ENCODE results near the gene FNTB.

The FNTB gene

DNA sequence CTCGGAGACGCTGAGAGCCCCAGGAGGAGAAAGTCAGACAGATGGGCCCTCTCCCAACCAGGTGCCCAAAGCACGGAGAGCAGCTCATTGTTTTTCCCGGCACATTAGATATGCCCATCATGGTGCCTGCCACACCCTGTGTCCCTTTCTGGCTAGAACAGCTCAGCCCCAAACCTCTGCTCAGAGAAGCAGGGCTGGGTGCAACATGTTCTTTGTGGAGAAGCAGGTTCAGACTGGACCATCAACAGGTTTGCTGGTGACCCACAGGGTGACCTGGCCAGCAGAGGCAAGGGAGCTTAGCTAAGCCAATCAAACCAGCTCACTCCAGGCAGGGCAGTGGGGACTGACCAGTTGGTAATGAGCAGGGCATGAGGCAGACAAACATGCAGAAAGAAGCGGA, 28.0 kb upstream of the FNTB start:
- TF ChIP-seq GATA2 (IDR thresholded peaks at IDR 0.05; ENCODE audit: low read depth, low read length), result no peak
- no peak for TF ChIP-seq GATA3 (IDR thresholded peaks at IDR 0.05; ENCODE audit: low read depth, low read length)

DNA sequence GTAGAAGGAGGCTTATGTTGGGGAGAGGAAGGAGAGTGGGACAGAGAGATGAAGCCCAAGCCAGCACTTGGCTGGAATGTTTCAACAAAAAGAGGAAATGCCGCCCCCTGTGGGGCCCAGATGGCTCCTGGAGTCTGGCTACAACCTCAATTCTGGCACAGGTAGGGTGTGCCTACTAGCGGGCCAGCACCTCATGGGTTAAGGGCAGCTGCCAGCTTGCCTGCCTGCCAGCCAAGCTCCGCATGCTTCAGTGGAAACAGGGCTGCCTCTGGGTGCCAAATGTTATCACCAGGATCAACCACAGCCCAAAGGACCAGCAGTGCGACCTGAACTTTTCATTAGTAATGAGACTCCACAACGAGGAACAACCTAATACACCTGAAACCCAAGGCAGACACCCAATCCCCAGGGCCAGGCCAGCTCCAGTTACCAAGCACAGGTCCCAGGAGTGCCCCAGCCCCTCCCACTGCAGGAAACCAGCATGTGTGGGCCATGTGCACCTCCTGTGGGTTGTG, 25.9 kb upstream of the FNTB start:
- TF ChIP-seq GATA2 (IDR thresholded peaks at IDR 0.05; ENCODE audit: low read depth, low read length) (peak; percentile 68), GATA3 (IDR thresholded peaks at IDR 0.05; ENCODE audit: low read depth, low read length) (no peak)

DNA sequence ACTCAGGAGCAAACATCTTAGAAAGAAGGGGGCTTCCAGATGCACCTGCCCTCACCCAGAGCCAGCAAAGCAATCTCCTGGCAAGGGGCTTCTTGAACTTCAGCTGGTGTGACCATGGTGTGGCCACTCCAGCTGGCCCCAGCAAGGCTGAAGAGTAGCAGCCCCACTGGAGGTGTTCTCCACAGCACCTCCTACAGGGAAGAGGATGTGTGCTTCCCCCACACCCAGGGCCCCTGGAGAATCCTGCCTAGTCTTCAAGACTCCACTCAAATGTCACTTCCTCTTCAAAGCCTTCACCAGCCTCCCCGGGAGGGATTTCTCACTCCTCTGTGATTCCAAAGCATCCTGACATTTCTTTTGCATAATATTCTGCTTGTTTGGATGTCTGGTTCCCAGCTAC, 23.1 kb upstream of the FNTB start:
- TF ChIP-seq GATA2 (IDR thresholded peaks at IDR 0.05; ENCODE audit: low read depth, low read length) (no peak), GATA3 (IDR thresholded peaks at IDR 0.05; ENCODE audit: low read depth, low read length) (no peak)

DNA sequence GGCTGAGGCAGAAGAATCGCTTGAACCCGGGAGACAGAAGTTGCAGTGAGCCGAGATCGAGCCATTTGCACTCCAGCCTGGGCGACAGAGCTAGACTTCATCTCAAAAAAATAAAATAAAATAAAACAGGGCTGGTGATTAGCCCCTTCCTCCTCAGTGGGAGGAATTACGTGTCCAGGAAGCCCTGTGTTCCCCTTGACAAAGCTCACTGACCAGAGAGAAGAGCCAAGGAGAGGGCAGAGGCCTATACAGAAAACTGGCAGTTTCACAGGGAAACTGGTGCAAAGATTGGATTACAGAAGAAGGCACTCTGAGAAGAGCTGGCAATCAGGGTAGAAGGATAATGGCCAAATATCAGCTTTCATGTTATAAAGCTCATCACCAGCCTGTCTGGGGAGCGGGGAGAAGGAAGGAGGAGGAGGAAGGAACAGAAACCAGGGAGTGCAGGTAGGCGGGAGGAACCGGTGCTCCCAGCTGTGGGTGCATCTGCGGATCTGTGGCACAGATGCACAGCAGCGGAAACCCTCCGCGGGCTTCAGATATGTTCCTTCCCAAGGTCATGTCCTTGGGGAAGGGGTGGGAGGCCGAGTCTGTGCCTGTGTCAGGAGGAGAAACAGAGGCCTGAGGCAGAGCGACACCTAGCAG, 21.2 kb upstream of the FNTB start:
- TF ChIP-seq GATA3 (IDR thresholded peaks at IDR 0.05; ENCODE audit: low read depth, low read length) (no peak), GATA2 (IDR thresholded peaks at IDR 0.05; ENCODE audit: low read depth, low read length) (no peak)

DNA sequence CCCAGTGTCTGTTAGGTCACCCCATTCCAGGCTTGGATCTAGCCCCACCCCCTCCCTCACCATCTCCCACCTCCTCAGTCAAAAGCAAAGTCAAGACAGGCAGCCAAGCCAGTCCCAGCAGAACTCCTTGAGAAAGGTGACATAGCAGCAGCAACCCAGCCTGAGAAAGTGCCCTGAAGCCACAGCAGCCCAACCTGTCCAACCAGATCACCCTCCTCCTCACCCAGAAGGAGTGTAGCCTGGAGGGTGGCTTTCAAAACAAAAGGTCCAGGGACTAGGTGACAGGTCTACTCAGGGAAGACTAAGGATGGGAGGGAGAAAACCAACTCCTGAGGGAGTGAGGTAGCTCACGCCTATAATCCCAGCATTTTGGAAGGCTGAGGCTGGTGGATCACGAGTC, 19.7 kb upstream of the FNTB start:
- no peak for TF ChIP-seq GATA2 (IDR thresholded peaks at IDR 0.05; ENCODE audit: low read depth, low read length)
- TF ChIP-seq GATA3 (IDR thresholded peaks at IDR 0.05; ENCODE audit: low read depth, low read length), result no peak

DNA sequence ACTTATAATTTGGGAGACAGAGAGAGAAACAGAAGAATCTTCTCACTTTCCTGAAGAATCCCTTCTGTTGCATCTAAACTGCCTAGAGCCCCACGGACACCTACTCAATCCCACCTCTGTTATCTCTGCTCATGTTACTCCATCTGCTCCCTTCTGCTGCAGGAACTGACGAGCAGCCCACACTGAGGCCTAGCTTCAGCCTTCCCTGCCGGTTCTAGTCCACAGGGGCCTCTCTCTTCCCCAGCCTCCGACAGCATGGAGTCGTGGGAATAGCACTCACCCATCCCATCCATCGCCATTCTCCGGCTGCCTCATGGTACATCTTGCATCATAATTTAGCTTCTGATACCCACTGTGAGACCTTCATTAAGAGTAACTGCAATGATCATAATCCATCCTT, 18.5 kb upstream of the FNTB start:
- no peak for TF ChIP-seq GATA2 (IDR thresholded peaks at IDR 0.05; ENCODE audit: low read depth, low read length)

DNA sequence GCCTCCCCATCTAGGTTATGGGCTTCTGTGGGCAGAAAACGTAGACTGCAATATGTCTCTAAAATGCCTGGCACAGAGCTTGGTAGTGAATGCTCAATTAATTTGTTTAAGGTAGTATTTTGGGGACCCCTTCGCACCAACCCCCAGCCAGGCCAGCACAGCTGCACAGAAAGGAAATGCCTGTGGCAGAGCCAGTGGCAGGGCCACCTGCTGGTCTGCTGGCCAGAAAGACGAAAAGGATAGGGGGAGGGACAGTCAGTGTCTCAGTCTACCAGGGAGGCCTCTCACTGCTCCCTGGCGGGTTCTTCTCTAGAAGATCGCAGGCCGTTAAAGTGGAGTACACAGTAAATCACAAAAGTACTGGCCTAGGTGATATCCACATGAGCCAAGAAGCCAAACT, 18.0 kb upstream of the FNTB start:
- TF ChIP-seq GATA3 (IDR thresholded peaks at IDR 0.05; ENCODE audit: low read depth, low read length), result no peak
- TF ChIP-seq GATA2 (IDR thresholded peaks at IDR 0.05; ENCODE audit: low read depth, low read length), result no peak

DNA sequence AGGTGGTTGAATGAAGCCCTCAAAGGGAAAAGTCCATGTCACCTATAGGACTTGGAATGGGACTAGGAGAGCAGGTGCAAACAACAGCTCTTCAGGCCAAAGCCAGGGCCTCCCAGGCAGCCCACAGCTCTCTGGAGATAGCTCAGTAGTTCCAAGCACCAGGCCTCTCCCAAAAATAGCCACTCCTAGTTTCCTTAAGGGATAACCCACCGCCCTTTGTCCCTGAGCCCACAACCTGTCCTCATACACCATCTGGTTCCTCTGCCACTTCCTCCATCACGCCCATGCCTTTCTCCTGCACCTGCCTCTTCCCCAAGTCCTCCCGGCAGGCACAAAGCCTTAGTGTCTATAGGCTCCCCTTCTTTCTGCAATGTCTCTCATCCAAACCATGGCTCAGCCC, 16.7 kb upstream of the FNTB start:
- TF ChIP-seq GATA2 (IDR thresholded peaks at IDR 0.05; ENCODE audit: low read depth, low read length), result no peak
- TF ChIP-seq GATA3 (IDR thresholded peaks at IDR 0.05; ENCODE audit: low read depth, low read length), result no peak

DNA sequence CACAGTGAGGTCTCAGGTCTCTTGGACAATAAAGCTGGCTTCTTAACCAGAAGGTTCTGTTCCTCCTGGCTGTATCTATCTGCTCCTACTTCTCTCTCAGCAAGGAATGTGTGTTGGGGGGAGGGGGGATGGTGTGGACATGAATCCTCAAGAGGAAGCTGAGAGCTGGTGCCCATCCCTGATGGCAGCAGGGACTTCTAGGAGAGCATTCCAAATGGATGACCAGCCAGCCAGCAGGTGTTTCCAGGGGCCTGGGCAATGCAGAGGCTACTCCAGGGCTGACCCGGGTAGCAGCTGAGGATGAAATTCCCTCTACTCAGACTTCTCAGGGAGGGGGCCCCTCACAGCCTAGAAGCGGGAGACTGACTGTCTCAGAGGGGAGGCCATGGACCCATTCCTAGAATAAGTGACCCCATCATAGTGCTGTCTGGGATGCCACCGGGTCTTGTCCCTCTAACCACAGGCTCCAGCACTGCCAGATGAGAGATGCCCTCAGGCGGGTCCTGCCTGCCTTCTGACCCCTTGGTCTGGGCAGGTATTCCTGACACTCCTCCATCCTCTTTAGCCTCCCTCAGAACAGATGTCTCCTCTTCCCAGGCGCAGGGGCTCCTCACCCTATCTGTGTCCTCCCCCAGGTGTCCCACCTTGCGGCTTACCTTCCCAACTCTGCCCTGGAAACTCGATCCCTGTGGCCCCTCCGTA, 15.8 kb upstream of the FNTB start:
- TF ChIP-seq GATA3 (IDR thresholded peaks at IDR 0.05; ENCODE audit: low read depth, low read length) (no peak), GATA2 (IDR thresholded peaks at IDR 0.05; ENCODE audit: low read depth, low read length) (no peak)

DNA sequence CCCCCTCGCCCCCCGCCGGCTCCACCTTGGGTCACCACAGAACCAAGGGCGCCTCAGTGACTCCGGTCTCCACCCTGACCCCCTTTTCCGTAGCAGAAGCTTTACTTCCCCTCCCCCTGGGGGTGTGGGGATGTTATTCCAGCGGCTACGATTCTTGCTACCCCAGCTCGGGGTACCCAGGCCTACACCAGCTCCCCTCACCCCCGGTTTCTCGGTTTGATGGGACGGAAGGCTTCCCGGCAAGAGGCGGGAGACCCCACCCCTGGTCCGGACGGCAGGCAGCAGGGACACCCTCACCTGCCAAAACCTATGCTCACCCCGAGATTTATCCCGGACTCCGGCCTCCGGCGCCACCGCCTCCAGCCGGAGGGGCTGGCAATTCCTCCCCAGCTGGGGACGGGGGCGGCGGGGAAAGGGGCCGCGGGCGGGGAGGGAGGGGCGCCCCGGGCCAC, 15.2 kb upstream of the FNTB start:
- TF ChIP-seq GATA3 (IDR thresholded peaks at IDR 0.05; ENCODE audit: low read depth, low read length) (no peak), GATA2 (IDR thresholded peaks at IDR 0.05; ENCODE audit: low read depth, low read length) (no peak)

DNA sequence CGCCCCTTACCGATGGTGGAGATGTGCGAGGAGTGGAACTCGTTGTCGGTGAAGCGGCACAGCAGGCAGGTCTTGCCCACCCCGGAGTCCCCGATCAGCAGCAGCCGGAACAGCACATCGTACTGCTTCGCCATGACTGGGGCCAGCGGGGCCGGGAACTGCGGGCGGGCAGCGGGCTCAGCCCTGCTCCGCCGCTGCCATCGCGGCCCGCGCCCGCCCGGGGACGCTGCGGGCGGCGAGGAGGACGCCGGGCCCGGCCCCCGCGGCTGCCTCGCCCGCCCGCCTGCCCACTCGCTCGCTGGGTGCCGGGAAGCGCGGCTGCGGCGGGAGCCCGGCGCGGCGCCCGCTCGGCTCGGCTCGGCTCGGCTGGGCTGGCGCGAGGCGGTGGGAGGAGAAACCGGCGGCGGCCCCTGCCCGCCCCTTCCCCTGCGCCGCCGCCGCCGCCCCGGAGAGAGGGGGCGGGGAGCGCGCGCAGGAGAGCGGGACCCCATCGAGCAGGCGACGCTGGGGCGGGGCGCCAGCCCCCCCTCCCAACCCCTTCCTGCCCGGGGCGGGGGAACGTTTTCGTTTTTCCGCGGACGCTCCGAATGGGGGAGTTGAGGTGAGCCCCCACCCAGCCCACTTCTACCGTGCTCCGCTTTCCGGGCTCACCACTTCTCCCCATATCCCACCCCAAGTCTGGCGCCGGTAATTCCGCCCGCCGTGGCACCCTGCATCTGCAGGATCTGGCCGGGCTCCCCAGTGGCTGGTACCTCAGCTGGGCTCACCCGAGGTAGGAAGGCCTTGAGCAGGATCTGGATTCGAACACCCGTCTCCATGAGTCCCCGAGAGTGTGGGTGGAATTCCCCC, 14.5 kb upstream of the FNTB start, which contains the start of gene RAB15:
TSS of gene RAB15 (minus strand) at position 394 of the 849 bp plus-strand sequence. CDS start at position 134, 260 bp downstream.
- TF ChIP-seq GATA3 (IDR thresholded peaks at IDR 0.05; ENCODE audit: low read depth, low read length) (no peak), GATA2 (IDR thresholded peaks at IDR 0.05; ENCODE audit: low read depth, low read length) (no peak)

DNA sequence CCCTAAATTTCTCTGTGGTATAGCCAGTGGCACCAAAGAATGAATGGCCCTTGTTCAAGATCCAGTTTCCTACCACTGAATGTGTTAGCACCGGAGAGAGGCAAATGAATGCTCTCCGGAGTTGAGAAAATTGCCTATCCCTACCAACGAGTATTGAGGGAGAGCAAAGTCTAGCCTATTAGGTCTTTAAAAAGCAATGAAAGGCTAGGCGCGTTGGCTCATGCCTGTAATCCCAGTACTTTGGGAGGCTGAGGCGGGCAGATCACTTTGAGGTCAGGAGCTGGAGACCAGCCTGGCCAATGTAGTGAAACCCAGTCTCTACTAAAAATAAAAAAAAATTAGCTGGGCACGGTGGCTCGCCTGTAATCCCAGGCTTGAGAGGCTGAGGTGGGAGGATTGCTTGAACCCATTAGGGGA, 13.7 kb upstream of the FNTB start:
- no peak for TF ChIP-seq GATA3 (IDR thresholded peaks at IDR 0.05; ENCODE audit: low read depth, low read length)
- TF ChIP-seq GATA2 (IDR thresholded peaks at IDR 0.05; ENCODE audit: low read depth, low read length), result no peak

DNA sequence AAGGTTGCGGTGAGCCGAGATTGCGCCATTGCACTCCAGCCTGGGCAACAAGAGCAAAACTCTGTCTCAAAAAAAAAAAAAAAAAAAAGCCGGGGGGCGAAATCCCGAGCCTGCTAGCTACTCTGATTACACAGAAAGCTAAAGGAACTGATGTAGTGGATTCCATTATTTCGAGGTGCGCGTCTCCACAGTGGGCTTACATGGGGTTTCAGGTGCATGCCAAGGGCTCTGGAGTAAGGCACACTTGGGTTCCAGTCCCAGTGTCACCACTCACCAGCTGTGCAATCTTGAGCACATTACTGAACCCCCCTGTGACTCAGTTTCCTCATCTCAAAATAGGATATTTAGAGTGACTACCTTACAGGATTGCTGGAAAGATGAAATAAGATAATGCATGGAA, 12.9 kb upstream of the FNTB start:
- TF ChIP-seq GATA3 (IDR thresholded peaks at IDR 0.05; ENCODE audit: low read depth, low read length) (no peak), GATA2 (IDR thresholded peaks at IDR 0.05; ENCODE audit: low read depth, low read length) (no peak)

DNA sequence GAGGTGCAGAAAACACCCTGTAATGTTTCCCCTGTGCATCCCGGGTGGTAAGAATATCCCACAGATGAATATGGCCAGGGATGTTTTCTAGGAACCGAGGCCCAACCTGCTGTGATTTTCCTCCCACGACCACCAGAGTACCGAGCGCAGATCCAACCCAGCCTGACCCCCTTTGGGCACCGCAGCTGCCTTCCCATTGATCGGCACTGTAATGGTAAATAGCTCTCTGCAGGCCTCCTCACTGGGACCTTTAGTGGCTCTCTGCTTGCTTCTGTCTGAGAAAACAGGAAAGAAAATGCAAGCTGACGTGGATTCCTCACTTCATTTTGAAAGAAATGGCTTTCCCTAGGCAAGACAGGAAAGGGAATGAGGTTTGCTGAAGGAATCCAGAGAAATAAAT, 12.1 kb upstream of the FNTB start:
- TF ChIP-seq GATA3 (IDR thresholded peaks at IDR 0.05; ENCODE audit: low read depth, low read length) (no peak), GATA2 (IDR thresholded peaks at IDR 0.05; ENCODE audit: low read depth, low read length) (no peak)
